Left ventricle myocardium inferior (tissue), 1 donor: ENCODE results near the gene OR4B1. TPM values are rescaled to one million over a fixed set of nuclear protein-coding genes. Genes with fewer than 3 reads are reported as not detected.
A peak's percentile ranks its signal among the peaks of the same experiment; 100 is the strongest.
"Not testable (repeated sequence)": the region's sequence is repeated elsewhere in the genome, so short reads cannot be mapped to it uniquely, and the experiment has no call there.

Experiments
- DNase-seq: peaks from one replicate; pipeline ENCODE4 v3.0.0-alpha.2; 2020
- H3K27ac ChIP-seq: fragments of 200-600 bp; replicated peaks from 2 replicates; pipeline ENCODE4 v1.8.0; 2021
- H3K27me3 ChIP-seq: fragments of 200-600 bp; 2 replicates; pipeline ENCODE4 v1.8.0; 2021; ENCODE audit warnings: low read depth
- H3K36me3 ChIP-seq: fragments of 200-600 bp; 2 replicates; pipeline ENCODE4 v1.8.0; 2021
- H3K4me1 ChIP-seq: fragments of 200-600 bp; 2 replicates; pipeline ENCODE4 v1.8.0; 2021
- H3K4me3 ChIP-seq: fragments of 200-600 bp; 2 replicates; pipeline ENCODE4 v1.8.0; 2021; ENCODE audit warnings: mild to moderate bottlenecking, moderate library complexity
- H3K9me3 ChIP-seq: fragments of 200-600 bp; replicated peaks from 2 replicates; pipeline ENCODE4 v1.8.0; 2021
- CTCF ChIP-seq: fragments of 200-600 bp; IDR thresholded peaks from 2 replicates; pipeline ENCODE4 v1.8.0; 2021; ENCODE audit warnings: antibody characterized with exemption, mild to moderate bottlenecking, borderline replicate concordance
- intact Hi-C: fragments of 100-400 bp; cut with micrococcal nuclease; formaldehyde crosslinking; loops from one replicate; pipeline ENCODE4 v1.11.0; 2022
- total RNA-seq: library from RNA; stranded (reverse); fragmentation: NEBNext Ultra II Directional; extraction: Animal tissue kit (Norgen Biotek cat#: 25700); gene quantifications from one replicate; pipeline ENCODE4 v1.2.1, GENCODE V29; 2021
- donor health status: DM: no; HTN: yes; CAD: no; lungs with severe emphysema.

The OR4B1 gene
- total RNA-seq, 1 donor from 2014 or later = not detected

GRCh38 chr11:48184452-48184851 is 32.2 kb upstream of the OR4B1 start:
- Histone ChIP-seq H3K9me3 (no peaks in the 10 kb centered on the region), H3K4me3 (no peak overlapping the region), H3K4me1 (peaks cover 17% of the 10 kb centered on the region), H3K27me3 (no peaks in the 10 kb centered on the region), H3K27ac (peak overlapping the region; percentile 84), H3K36me3 (no peaks in the 10 kb centered on the region)
- no peak for DNase-seq
- no peak for TF ChIP-seq CTCF
- intact Hi-C loops = no loop called here

GRCh38 chr11:48190906-48191654 is 25.5 kb upstream of the OR4B1 start:
- DNase-seq, intact Hi-C loops: not testable (repeated sequence)
- H3K9me3 ChIP-seq = peaks cover 29% of the 10 kb centered on the region

GRCh38 chr11:48193876-48194275 is 22.7 kb upstream of the OR4B1 start:
- Histone ChIP-seq H3K27me3 (no peaks in the 10 kb centered on the region), H3K4me3 (no peak overlapping the region), H3K36me3 (no peaks in the 10 kb centered on the region), H3K4me1 (no peaks in the 10 kb centered on the region), H3K9me3 (peaks cover 43% of the 10 kb centered on the region), H3K27ac (no peak overlapping the region)
- intact Hi-C loops = no loop called here
- DNase-seq = no peak
- no peak for TF ChIP-seq CTCF

More at GRCh38 chr11:48190906-48191654, 25.5 kb upstream of the OR4B1 start:
- not testable (repeated sequence) for H3K27ac ChIP-seq, H3K27me3 ChIP-seq, H3K36me3 ChIP-seq, H3K4me3 ChIP-seq, H3K4me1 ChIP-seq

GRCh38 chr11:48207881-48208280 is 8.7 kb upstream of the OR4B1 start:
- H3K4me1 ChIP-seq = no peaks in the 10 kb centered on the region
- H3K27me3 ChIP-seq = no peaks in the 10 kb centered on the region
- H3K27ac ChIP-seq = no peak overlapping the region
- intact Hi-C loops = no loop called here
- no peak overlapping the region for H3K4me3 ChIP-seq
- no peaks in the 10 kb centered on the region for H3K9me3 ChIP-seq
- H3K36me3 ChIP-seq = no peaks in the 10 kb centered on the region
- DNase-seq = no peak
- TF ChIP-seq CTCF = no peak

- no peaks in the 10 kb centered on the region for H3K9me3 ChIP-seq
- peak; percentile 21 for TF ChIP-seq CTCF
- intact Hi-C loops = no loop called here
- no peaks in the 10 kb centered on the region for H3K36me3 ChIP-seq
- H3K27ac ChIP-seq = no peak overlapping the region
- no peak overlapping the region for H3K4me3 ChIP-seq
- DNase-seq = no peak
- H3K27me3 ChIP-seq = no peaks in the 10 kb centered on the region
- H3K4me1 ChIP-seq = no peaks in the 10 kb centered on the region
Observed at GRCh38 chr11:48210052-48210451, 6.6 kb upstream of the OR4B1 start.

- H3K27me3 ChIP-seq = no peaks in the 10 kb centered on the region
- peaks cover 17% of the 10 kb centered on the region for H3K9me3 ChIP-seq
- no peak overlapping the region for H3K4me3 ChIP-seq
- no peaks in the 10 kb centered on the region for H3K4me1 ChIP-seq
- intact Hi-C loops = no loop called here
- no peak overlapping the region for H3K27ac ChIP-seq
- TF ChIP-seq CTCF = no peak
- no peaks in the 10 kb centered on the region for H3K36me3 ChIP-seq
- DNase-seq = no peak
Observed at GRCh38 chr11:48228761-48229160, 12.2 kb downstream of the OR4B1 start.

GRCh38 chr11:48230057-48230456 is 13.4 kb downstream of the OR4B1 start:
- DNase-seq, H3K36me3 ChIP-seq, H3K27me3 ChIP-seq, H3K27ac ChIP-seq, H3K4me1 ChIP-seq, H3K4me3 ChIP-seq, intact Hi-C loops: not testable (repeated sequence)
- peaks cover 17% of the 10 kb centered on the region for H3K9me3 ChIP-seq
